ENCODE data around the gene DVL1. TPM values are rescaled to one million over a fixed set of nuclear protein-coding genes. Genes with fewer than 3 reads are reported as not detected.

DVL1 gene
- total and polyA plus RNA-seq, 10 of the 15 experiments (the other 5 are each of a cell fraction or from before 2014, with no cell fraction given) = 0.10 to 31.1 (median 4.6) TPM

DNA sequence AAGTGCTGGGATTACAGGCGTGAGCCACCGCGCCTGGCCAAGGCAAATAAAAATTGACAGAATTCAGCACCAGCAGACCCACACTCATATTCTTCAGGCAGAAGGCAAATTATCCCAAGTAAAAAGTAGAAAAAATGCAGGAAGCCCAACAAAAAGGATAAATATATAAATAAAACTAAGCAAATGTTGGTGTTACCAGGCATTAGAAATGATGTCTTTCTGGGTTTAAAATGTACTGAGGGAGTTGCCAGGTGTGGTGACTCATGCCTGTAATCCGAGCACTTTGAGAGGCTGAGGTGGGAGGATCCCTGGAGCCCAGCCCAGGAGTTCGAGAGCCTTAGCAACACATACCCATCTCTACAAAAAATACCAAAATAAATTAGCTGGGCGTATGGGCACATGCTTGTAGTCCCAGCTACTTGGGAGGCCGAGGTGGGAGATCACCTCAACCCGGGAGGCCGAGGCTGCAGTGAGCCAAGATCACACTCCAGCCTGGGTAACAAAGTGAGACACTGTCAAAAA, 31.0 kb downstream of the DVL1 start (continued):
- TF ChIP-seq KAT2A (conservative IDR thresholded peaks at IDR 0.05; ENCODE audit: control insufficient read depth, low read depth, low read length) = no peak
- no peak for TF ChIP-seq IKZF2 (IDR thresholded peaks at IDR 0.05)
- TF ChIP-seq PRDM15 (CRISPR knock-in tag; IDR thresholded peaks at IDR 0.05) = no peak

DNA sequence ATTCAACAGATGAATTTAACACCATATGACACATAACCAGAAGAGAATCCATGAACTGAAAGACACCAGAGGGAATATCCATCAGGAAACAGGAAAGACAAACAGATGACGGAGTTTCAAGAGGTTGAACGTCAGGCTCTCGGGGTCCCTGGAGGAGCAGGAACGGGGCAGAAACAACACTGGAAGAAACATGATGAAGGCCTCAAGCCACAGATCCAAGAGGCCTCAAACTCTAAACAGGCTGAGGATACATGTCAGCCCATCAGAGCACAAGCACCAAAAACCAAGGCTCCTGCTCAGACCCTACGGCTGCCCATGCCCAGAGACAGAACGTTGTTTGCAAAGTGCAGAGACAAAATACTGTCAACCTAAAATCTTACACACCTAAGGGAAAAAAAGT, 31.8 kb downstream of the DVL1 start:
- H3K9ac ChIP-seq (ENCODE audit: control insufficient read depth, insufficient read depth, low read length) = no peak overlapping the region
- H4K20me1 ChIP-seq (ENCODE audit: control insufficient read depth, insufficient read depth) = no peaks in the 10 kb centered on the region; the same call in 1 of the 2 replicates
- peaks cover 16% of the 10 kb centered on the region for H3K79me2 ChIP-seq (ENCODE audit: control insufficient read depth, insufficient read depth, low read length)
- CTCF ChIA-PET = no interaction called here
- FAIRE-seq (no peak), DNase-seq (ENCODE audit: low read depth, low spot score) (no peak), ATAC-seq (no peak)
- H3K4me1 ChIP-seq (ENCODE audit: control insufficient read depth, insufficient read depth, low read length) = no peaks in the 10 kb centered on the region
- intact Hi-C loops (cut with micrococcal nuclease; ENCODE audit: unreplicated experiment) (no loop called here), in situ Hi-C loops (cut with MboI) (no loop called here)
- RAD21 ChIA-PET (ENCODE audit: unreplicated experiment) = no interaction called here
- no peaks in the 10 kb centered on the region for H3K9me3 ChIP-seq (replicated peaks; ENCODE audit: control insufficient read depth, insufficient read depth, low read length)
- H3K4me2 ChIP-seq (ENCODE audit: control insufficient read depth, insufficient read depth) = no peak overlapping the region
- no peak overlapping the region for H3K27ac ChIP-seq (ENCODE audit: control insufficient read depth, insufficient read depth)
- POLR2A ChIA-PET = no interaction called here
- SMC1A ChIA-PET (ENCODE audit: uncharacterized antibody, unreplicated experiment) = no interaction called here
- no TSS peak for BruUV-seq (replicated peaks)
- H3K4me3 ChIP-seq = no peak overlapping the region
- no peaks in the 10 kb centered on the region for H3K27me3 ChIP-seq (replicated peaks in 1 of 2; ENCODE audit: control insufficient read depth in 2 of 2, insufficient read depth in 2 of 2, low read length in 1 of 2)
- H2AFZ ChIP-seq (ENCODE audit: control insufficient read depth, low read depth, low read length) = no peak overlapping the region
- peaks cover 3 to 33% of the 10 kb centered on the region in 2 experiments; a peak in 3 of 4 replicates for H3K36me3 ChIP-seq (ENCODE audit: control insufficient read depth in 2 of 2, insufficient read depth in 2 of 2, low read length in 1 of 2)
- WGBS (ENCODE audit: insufficient coverage, insufficient replicate concordance, low lambda C conversion rate, missing lambda C conversion rate) = 99% methylated on average over 6 of the region's 6 CpGs
- TF ChIP-seq, protein P1, sequence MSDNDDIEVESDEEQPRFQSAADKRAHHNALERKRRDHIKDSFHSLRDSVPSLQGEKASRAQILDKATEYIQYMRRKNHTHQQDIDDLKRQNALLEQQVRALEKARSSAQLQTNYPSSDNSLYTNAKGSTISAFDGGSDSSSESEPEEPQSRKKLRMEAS (IDR thresholded peaks at IDR 0.05; ENCODE audit: low read depth, low read length) = no peak
- TF ChIP-seq MTA3 (IDR thresholded peaks at IDR 0.05; ENCODE audit: borderline replicate concordance, low read length) (no peak), BCLAF1 (IDR thresholded peaks at IDR 0.05) (no peak), CHD2 (IDR thresholded peaks at IDR 0.05; ENCODE audit: borderline replicate concordance, low read depth, low read length) (no peak), MLLT1 (IDR thresholded peaks at IDR 0.05) (no peak), TARDBP (IDR thresholded peaks at IDR 0.05; ENCODE audit: borderline replicate concordance) (no peak), HCFC1 (IDR thresholded peaks at IDR 0.05; ENCODE audit: low read length) (no peak), EP300 (IDR thresholded peaks at IDR 0.05; ENCODE audit: borderline replicate concordance in 1 of 2, control insufficient read depth in 1 of 2, low read depth in 2 of 2, low read length in 2 of 2) (no peak)
- TF ChIP-seq, protein P2, sequence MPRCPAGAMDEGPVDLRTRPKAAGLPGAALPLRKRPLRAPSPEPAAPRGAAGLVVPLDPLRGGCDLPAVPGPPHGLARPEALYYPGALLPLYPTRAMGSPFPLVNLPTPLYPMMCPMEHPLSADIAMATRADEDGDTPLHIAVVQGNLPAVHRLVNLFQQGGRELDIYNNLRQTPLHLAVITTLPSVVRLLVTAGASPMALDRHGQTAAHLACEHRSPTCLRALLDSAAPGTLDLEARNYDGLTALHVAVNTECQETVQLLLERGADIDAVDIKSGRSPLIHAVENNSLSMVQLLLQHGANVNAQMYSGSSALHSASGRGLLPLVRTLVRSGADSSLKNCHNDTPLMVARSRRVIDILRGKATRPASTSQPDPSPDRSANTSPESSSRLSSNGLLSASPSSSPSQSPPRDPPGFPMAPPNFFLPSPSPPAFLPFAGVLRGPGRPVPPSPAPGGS (IDR thresholded peaks at IDR 0.05; ENCODE audit: borderline replicate concordance, insufficient read depth, low read depth, low read length, poor library complexity, severe bottlenecking) = no peak
